A549 (cell line): ENCODE measurements around the gene FOXC2. TPM values are rescaled to one million over a fixed set of nuclear protein-coding genes. Genes with fewer than 3 reads are reported as not detected.

ENCODE experiments used
- ATAC-seq, 2 experiments: fragments of 200-7000 bp in 1 of 2; fragments of >200 bp in 1 of 2; cut with Nextera tagmentation in 1 of 2; cut with Tn5 transposase in 1 of 2; 3 replicates each; pipeline versions ENCODE4 v1.8.0 to v1.9.1; 2018 to 2020; ENCODE audit warnings: mild to moderate bottlenecking in 1 of 2, moderate library complexity in 1 of 2
- CTCF ChIA-PET: fragments of 300-600 bp; sonication (Branson Sonifier 250); formaldehyde crosslinking; extraction: SDS; loops from one replicate; lab custom pipeline; 2021; ENCODE audit warnings: antibody characterized with exemption, inconsistent platforms; lab: Yijun Ruan, JAX
- POLR2A ChIA-PET: fragments of 350-600 bp; formaldehyde crosslinking; extraction: SDS; loops from one replicate; lab custom pipeline; 2021; ENCODE audit warnings: antibody characterized with exemption, inconsistent platforms; lab: Yijun Ruan, JAX
- DNase-seq, 2 experiments: peaks; one replicate each; pipeline versions ENCODE4 v3.0.0 to v3.0.0-alpha.2; 2011 to 2016; ENCODE audit warnings: low read depth in 1 of 2, low spot score in 1 of 2
- FAIRE-seq: peaks from 2 replicates; lab custom pipeline; 2011; peaks lifted over from hg19 to GRCh38; lab: Jason Lieb, UNC
- H3K27ac ChIP-seq, 2 experiments: fragments of >200 bp; sonication (Bioruptor Twin); formaldehyde crosslinking; 3 replicates each; pipeline ENCODE4 v1.5.1; 2016 to 2017
- H3K4me1 ChIP-seq: fragments of >200 bp; sonication (Bioruptor Twin); formaldehyde crosslinking; 3 replicates; pipeline ENCODE4 v1.6.1; 2016
- H3K4me2 ChIP-seq: fragments of >200 bp; sonication (Bioruptor Twin); formaldehyde crosslinking; 3 replicates; pipeline ENCODE4 v1.6.1; 2016
- H3K4me3 ChIP-seq: fragments of >200 bp; sonication (Bioruptor Twin); formaldehyde crosslinking; 3 replicates; pipeline ENCODE4 v1.5.1; 2016
- H3K9me3 ChIP-seq: fragments of >200 bp; sonication (Bioruptor Twin); formaldehyde crosslinking; 3 replicates; pipeline ENCODE4 v1.6.1; 2016
- EHF ChIP-seq: fragments of 250-450 bp; sonication (Bioruptor Pico); IDR thresholded peaks from 2 replicates; pipeline ENCODE4 v1.5.0; 2020; ENCODE audit warnings: mild to moderate bottlenecking
- ESRRA ChIP-seq: fragments of 150-350 bp; IDR thresholded peaks from 2 replicates; pipeline ENCODE4 v1.6.1; 2014; ENCODE audit warnings: mild to moderate bottlenecking, low read length, borderline replicate concordance
- FOXS1 ChIP-seq: fragments of 250-450 bp; sonication (Bioruptor Pico); IDR thresholded peaks from 2 replicates; pipeline ENCODE4 v1.5.0; 2020; ENCODE audit warnings: mild to moderate bottlenecking, moderate library complexity
- MAX ChIP-seq: IDR thresholded peaks from 2 replicates; pipeline ENCODE4 v1.6.1; 2012
- PBX3 ChIP-seq: IDR thresholded peaks from 2 replicates; pipeline ENCODE4 v1.6.1; 2012
- RARB ChIP-seq: fragments of 250-450 bp; sonication (Bioruptor Pico); IDR thresholded peaks from 2 replicates; pipeline ENCODE4 v1.8.0; 2021; ENCODE audit warnings: mild to moderate bottlenecking, moderate library complexity
- ZNF302 ChIP-seq: fragments of 250-450 bp; sonication (Bioruptor Pico); IDR thresholded peaks from 2 replicates; pipeline ENCODE4 v1.9.0; 2021; ENCODE audit warnings: inconsistent platforms, mild to moderate bottlenecking, moderate library complexity
- WGBS: methylation state at CpG from one replicate; pipeline ENCODE4 v1.1.6; 2017; ENCODE audit errors: missing lambda C conversion rate; 5-methylcytosine and 5-hydroxymethylcytosine counted together
- polyA plus RNA-seq, 4 experiments: library from polyadenylated mRNA; depleted of rRNA in 3 of 4; stranded (reverse); fragments of >200 nt; fragmentation: RNase III in 1 of 4; extraction: RNeasy Plus Mini Kit Qiagen cat#74134 plus additional on column Dnase treatment in 1 of 4; gene quantifications; 2 replicates in 3 of 4; 3 replicates in 1 of 4; pipeline ENCODE4 v1.2.3, GENCODE V29; 2011 to 2017
- TF ChIP-seq, protein P1 (sequence below): fragments of >200 bp; sonication (Bioruptor Twin); formaldehyde crosslinking; IDR thresholded peaks from 3 replicates; pipeline ENCODE4 v1.6.1; 2016

Gene FOXC2
- polyA plus RNA-seq, 2 of the 4 experiments (the other 2 are of a cell fraction), result 0.06 to 0.28 TPM

- TF ChIP-seq, protein P1, sequence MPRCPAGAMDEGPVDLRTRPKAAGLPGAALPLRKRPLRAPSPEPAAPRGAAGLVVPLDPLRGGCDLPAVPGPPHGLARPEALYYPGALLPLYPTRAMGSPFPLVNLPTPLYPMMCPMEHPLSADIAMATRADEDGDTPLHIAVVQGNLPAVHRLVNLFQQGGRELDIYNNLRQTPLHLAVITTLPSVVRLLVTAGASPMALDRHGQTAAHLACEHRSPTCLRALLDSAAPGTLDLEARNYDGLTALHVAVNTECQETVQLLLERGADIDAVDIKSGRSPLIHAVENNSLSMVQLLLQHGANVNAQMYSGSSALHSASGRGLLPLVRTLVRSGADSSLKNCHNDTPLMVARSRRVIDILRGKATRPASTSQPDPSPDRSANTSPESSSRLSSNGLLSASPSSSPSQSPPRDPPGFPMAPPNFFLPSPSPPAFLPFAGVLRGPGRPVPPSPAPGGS, result no peak
- no peak for TF ChIP-seq ESRRA
These were observed 48.1 kb downstream of the FOXC2 start (continued) for GRCh38 chr16:86614699-86615098.

GRCh38 chr16:86616906-86617305, 50.3 kb downstream of the FOXC2 start:
- Histone ChIP-seq H3K4me2 (no peak overlapping the region), H3K4me3 (no peak overlapping the region), H3K9me3 (no peaks in the 10 kb centered on the region), H3K27ac (no peak overlapping the region), H3K4me1 (0 out of 3 replicates have a peak, but pooled peaks cover 2% of the 10 kb centered on the region)
- no peak for DNase-seq
- TF ChIP-seq PBX3, result no peak
- no peak for TF ChIP-seq RARB (CRISPR knock-in tag)
- ChIA-PET CTCF (interaction anchor here (0.6 kb wide), 1 partner anchor 53 kb away, joined by 3 read pairs; no protein-coding TSS in a partner anchor), POLR2A (no interaction called here)
- no peak for FAIRE-seq
- WGBS, result 87% methylated on average over 5 of the region's 5 CpGs
- ATAC-seq, result no peak

DNA sequence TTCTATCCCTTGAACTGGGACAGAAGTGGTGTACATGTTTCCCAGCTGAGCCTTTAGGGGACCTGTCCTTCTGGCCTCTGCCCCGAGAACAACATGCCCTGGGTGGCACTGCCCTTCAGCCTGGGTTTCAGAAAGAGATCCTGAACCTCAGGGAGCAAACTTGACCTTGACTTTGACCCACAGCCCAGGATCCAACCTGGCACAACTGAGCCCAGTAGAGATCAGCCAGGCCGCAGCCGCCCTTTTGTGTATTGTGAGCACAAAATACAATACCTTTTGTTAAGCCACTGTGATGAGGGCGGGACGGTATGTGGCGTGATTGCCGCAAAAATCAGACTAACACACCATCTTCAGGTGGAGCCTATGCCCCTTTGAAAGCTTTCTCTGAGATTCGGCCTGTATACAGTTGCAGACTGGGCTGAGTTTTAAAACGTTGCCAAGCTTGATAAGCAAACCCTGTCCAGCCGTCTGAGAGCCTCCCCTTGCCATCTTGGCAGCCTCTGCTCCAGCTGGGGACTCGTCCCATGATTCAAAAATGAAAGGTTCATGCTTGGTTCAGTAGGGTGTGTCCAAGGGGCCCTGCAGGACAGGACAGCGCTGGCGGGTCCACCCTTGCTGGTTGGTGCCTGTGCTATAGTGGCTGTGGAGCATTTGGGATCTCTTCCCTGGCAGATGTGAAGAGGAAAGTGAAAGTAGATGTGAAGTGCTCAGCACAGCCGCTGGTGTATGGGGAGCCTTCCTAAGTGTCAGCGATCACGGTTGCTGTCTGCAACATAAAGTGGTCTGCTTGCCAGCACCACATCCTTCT, 52.0 kb downstream of the FOXC2 start:
- Histone ChIP-seq H3K9me3 (no peaks in the 10 kb centered on the region), H3K4me1 (0 out of 3 replicates have a peak, but pooled peaks cover 2% of the 10 kb centered on the region), H3K4me2 (peak overlapping the region; percentile 87), H3K4me3 (peak overlapping the region; percentile 51), H3K27ac (peak overlapping the region; percentile 59 to 66; a peak in 4 of 6 replicates)
- FAIRE-seq, result no peak
- WGBS, result 73% methylated on average over 16 of the region's 16 CpGs
- ChIA-PET CTCF (interaction anchor here (0.5 kb wide), 1 partner anchor 1441 kb away, joined by 3 read pairs; no protein-coding TSS in a partner anchor), POLR2A (no interaction called here)
- TF ChIP-seq EHF (CRISPR knock-in tag) (no peak), FOXS1 (CRISPR knock-in tag) (no peak), ZNF302 (no peak), MAX (no peak)
- DNase-seq, result peak; percentile 16 to 19
- peak; percentile 73 to 76 for ATAC-seq

Other genes starting within 250 kb of the FOXC2 start
- not detected in 2 replicates for gene FOXF1, start 56.3 kb upstream of the FOXC2 start, polyA plus RNA-seq (2011; rRNA removed)
- gene FOXF1, start 56.3 kb upstream of the FOXC2 start, polyA plus RNA-seq (2017; fragmentation: RNase III; extraction: RNeasy Plus Mini Kit Qiagen cat#74134 plus additional on column Dnase treatment), result not detected in 3 replicates
- 14.9 and 16.9 TPM in 2 replicates for gene MTHFSD, start 11.6 kb upstream of the FOXC2 start, polyA plus RNA-seq (2011; rRNA removed)
- 12.8 to 13.1 TPM (median 12.9 TPM) in 3 replicates for gene MTHFSD, start 11.6 kb upstream of the FOXC2 start, polyA plus RNA-seq (2017; fragmentation: RNase III; extraction: RNeasy Plus Mini Kit Qiagen cat#74134 plus additional on column Dnase treatment)
- gene FOXL1, start 11.7 kb downstream of the FOXC2 start, polyA plus RNA-seq (2011; rRNA removed), result 0.48 and 0.50 TPM in 2 replicates
- gene FOXL1, start 11.7 kb downstream of the FOXC2 start, polyA plus RNA-seq (2017; fragmentation: RNase III; extraction: RNeasy Plus Mini Kit Qiagen cat#74134 plus additional on column Dnase treatment), result 0.52 to 0.70 TPM (median 0.70 TPM) in 3 replicates